PC-9 (cell line): Measurements from ENCODE around the gene STAT5B. TPM values are rescaled to one million over a fixed set of nuclear protein-coding genes. Genes with fewer than 3 reads are reported as not detected.

Experiments
- BruUV-seq: library from RNA; stranded (reverse); fragments of 400-500 nt; replicated peaks from 2 replicates; lab custom pipeline; 2021; lab: Mats Ljungman, UMichigan
- CTCF ChIA-PET: fragments of 300-600 bp; sonication (Branson Sonifier 250); formaldehyde crosslinking; loops from one replicate; lab custom pipeline; 2022; ENCODE audit warnings: antibody characterized with exemption; lab: Charles Lee
- POLR2A ChIA-PET: fragments of 300-600 bp; sonication (Branson Sonifier 250); formaldehyde crosslinking; loops from one replicate; lab custom pipeline; 2022; ENCODE audit warnings: antibody characterized with exemption; ENCODE audit not compliant: unreplicated experiment; lab: Charles Lee
- DNase-seq, 2 experiments: peaks; one replicate each; pipeline versions ENCODE4 v3.0.0 to v3.0.0-alpha.2; 2015 to 2022; ENCODE audit warnings: mixed read lengths in 1 of 2
- H2AFZ ChIP-seq: fragments of 200-600 bp; sonication (generic); 2 replicates; pipeline ENCODE4 v1.8.1; 2017; ENCODE audit warnings: antibody characterized with exemption
- H3F3A ChIP-seq: fragments of 200-600 bp; sonication (generic); 2 replicates; pipeline ENCODE4 v1.8.1; 2017; ENCODE audit warnings: antibody characterized with exemption, mild to moderate bottlenecking, low read depth; ENCODE audit not compliant: insufficient read depth
- H3K27ac ChIP-seq: fragments of 200-600 bp; sonication (generic); 2 replicates; pipeline ENCODE4 v1.6.1; 2016; ENCODE audit warnings: mixed run types
- H3K27me3 ChIP-seq: fragments of 200-600 bp; sonication (generic); 2 replicates; pipeline ENCODE4 v1.6.1; 2016; ENCODE audit warnings: low read depth, mixed run types; ENCODE audit not compliant: insufficient read depth
- H3K36me3 ChIP-seq: fragments of 200-600 bp; sonication (generic); 2 replicates; pipeline ENCODE4 v1.6.1; 2016; ENCODE audit warnings: low read depth, mixed run types
- H3K4me1 ChIP-seq: fragments of 200-600 bp; sonication (generic); replicated peaks from 2 replicates; pipeline ENCODE4 v1.6.1; 2016; ENCODE audit warnings: mixed run types; ENCODE audit not compliant: insufficient read depth
- H3K4me2 ChIP-seq: fragments of 200-600 bp; sonication (generic); 2 replicates; pipeline ENCODE4 v1.6.1; 2017; ENCODE audit warnings: mixed run types
- H3K4me3 ChIP-seq: fragments of 200-600 bp; sonication (generic); 2 replicates; pipeline ENCODE4 v1.6.1; 2016; ENCODE audit warnings: mixed run types
- H3K79me2 ChIP-seq: fragments of 200-600 bp; sonication (generic); 2 replicates; pipeline ENCODE4 v1.6.1; 2017; ENCODE audit warnings: low read depth, mixed run types
- H3K9me2 ChIP-seq: fragments of 200-600 bp; sonication (generic); 2 replicates; pipeline ENCODE4 v1.8.1; 2017; ENCODE audit warnings: mild to moderate bottlenecking; ENCODE audit not compliant: insufficient read depth
- H3K9me3 ChIP-seq: fragments of 200-600 bp; sonication (generic); 2 replicates; pipeline ENCODE4 v1.8.1; 2016; ENCODE audit warnings: low read depth; ENCODE audit not compliant: insufficient read depth
- H4K20me1 ChIP-seq: fragments of 200-600 bp; sonication (generic); 2 replicates; pipeline ENCODE4 v1.8.1; 2017; ENCODE audit not compliant: insufficient read depth
- EZH2 ChIP-seq: fragments of 200-600 bp; sonication (generic); IDR thresholded peaks from 2 replicates; pipeline ENCODE4 v1.8.0; 2017; ENCODE audit warnings: antibody characterized with exemption, low read depth
- intact Hi-C: fragments of 100-400 bp; cut with micrococcal nuclease; formaldehyde crosslinking; loops from one replicate; pipeline ENCODE4 v1.10.0; 2022; ENCODE audit not compliant: unreplicated experiment
- total RNA-seq: library from RNA; stranded (reverse); gene quantifications from 2 replicates; pipeline ENCODE4 v1.2.3, GENCODE V29; 2021
- TF ChIP-seq, protein P1 (sequence below): fragments of 200-600 bp; sonication (generic); conservative IDR thresholded peaks from 2 replicates; pipeline ENCODE4 v1.6.1; 2017; ENCODE audit warnings: mixed run types, antibody characterized with exemption, mild to moderate bottlenecking, moderate library complexity

STAT5B gene
- total RNA-seq, 1 experiment from 2014 or later: 19.5 TPM

DNA sequence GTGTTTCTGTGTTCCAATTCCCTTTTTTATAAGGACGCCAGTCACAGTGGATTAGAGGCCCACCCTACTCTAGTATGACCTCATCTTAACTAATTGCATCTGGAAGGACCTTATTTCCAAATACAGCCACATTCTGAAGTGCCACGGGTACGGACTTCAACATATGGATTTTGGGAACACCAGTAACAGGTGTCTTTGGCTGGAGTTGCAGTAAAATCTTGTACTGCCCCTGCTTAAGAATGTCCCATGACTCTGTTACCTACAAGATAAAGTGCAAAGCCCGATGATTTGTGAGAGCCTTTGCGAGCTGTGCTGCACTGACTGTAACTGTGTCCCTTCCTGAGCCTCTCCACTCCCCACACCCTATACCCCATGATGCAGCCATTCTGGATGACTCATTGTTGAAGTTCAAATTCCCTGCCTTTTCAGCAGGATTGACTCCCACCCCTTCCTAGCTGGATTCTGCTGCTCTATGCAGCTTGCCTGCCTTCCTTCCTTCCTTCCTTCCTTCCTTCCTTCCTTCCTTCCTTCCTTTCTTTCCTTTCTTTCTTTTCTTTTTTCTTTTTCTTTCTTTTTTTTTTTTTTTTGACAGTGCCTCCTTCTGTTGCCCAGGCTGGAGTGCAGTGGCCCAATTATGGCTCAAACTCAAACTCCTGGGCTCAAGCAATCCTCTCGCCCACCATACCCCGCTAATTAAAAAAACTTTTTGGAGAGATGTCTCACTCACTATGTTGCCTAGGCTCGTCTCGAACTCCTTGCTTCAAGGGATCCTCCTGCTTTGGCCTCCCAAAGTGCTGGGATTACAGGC is 93.1 kb downstream of the STAT5B start:
- H3F3A ChIP-seq: peaks cover 19% of the 10 kb centered on the region; the same call in 1 of the 2 replicates
- no peaks in the 10 kb centered on the region for H3K79me2 ChIP-seq
- no peaks in the 10 kb centered on the region for H3K9me3 ChIP-seq
- H2AFZ ChIP-seq: no peak overlapping the region
- no peak overlapping the region for H3K4me3 ChIP-seq
- DNase-seq: no peak
- no peak for TF ChIP-seq EZH2
- TF ChIP-seq, protein P1, sequence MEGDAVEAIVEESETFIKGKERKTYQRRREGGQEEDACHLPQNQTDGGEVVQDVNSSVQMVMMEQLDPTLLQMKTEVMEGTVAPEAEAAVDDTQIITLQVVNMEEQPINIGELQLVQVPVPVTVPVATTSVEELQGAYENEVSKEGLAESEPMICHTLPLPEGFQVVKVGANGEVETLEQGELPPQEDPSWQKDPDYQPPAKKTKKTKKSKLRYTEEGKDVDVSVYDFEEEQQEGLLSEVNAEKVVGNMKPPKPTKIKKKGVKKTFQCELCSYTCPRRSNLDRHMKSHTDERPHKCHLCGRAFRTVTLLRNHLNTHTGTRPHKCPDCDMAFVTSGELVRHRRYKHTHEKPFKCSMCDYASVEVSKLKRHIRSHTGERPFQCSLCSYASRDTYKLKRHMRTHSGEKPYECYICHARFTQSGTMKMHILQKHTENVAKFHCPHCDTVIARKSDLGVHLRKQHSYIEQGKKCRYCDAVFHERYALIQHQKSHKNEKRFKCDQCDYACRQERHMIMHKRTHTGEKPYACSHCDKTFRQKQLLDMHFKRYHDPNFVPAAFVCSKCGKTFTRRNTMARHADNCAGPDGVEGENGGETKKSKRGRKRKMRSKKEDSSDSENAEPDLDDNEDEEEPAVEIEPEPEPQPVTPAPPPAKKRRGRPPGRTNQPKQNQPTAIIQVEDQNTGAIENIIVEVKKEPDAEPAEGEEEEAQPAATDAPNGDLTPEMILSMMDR: no peak
- H3K27ac ChIP-seq: no peak overlapping the region
- POLR2A ChIA-PET: interaction anchor here (0.6 kb wide), 1 partner anchor 705 kb away, joined by 4 read pairs; no protein-coding TSS in a partner anchor
- peaks cover 19% of the 10 kb centered on the region; the same call in 1 of the 2 replicates for H3K4me1 ChIP-seq
- H3K9me2 ChIP-seq: no peaks in the 10 kb centered on the region
- intact Hi-C loops: no loop called here
- peaks cover 17% of the 10 kb centered on the region for H3K27me3 ChIP-seq
- CTCF ChIA-PET: interaction anchor here (0.6 kb wide), 1 partner anchor 11 kb away, joined by 11 read pairs; no protein-coding TSS in a partner anchor
- no peaks in the 10 kb centered on the region for H3K36me3 ChIP-seq
- no TSS peak for BruUV-seq
- H3K4me2 ChIP-seq: no peak overlapping the region
- no peaks in the 10 kb centered on the region for H4K20me1 ChIP-seq

- ChIA-PET POLR2A (no interaction called here), CTCF (interaction anchor here (0.6 kb wide), 1 partner anchor 75 kb away, joined by 10 read pairs; no protein-coding TSS in a partner anchor)
- Histone ChIP-seq H4K20me1 (no peaks in the 10 kb centered on the region), H3K79me2 (no peaks in the 10 kb centered on the region), H3K9me3 (no peaks in the 10 kb centered on the region), H2AFZ (no peak overlapping the region), H3K27me3 (peaks cover 22% of the 10 kb centered on the region), H3K36me3 (no peaks in the 10 kb centered on the region), H3K4me1 (peaks cover 19% of the 10 kb centered on the region; the same call in 1 of the 2 replicates), H3K4me3 (no peak overlapping the region), H3K9me2 (no peaks in the 10 kb centered on the region), H3F3A (peaks cover 19% of the 10 kb centered on the region; the same call in 1 of the 2 replicates), H3K4me2 (no peak overlapping the region), H3K27ac (no peak overlapping the region)
- BruUV-seq: no TSS peak
- no peak for DNase-seq
- intact Hi-C loops: no loop called here
- TF ChIP-seq, protein P1: no peak
- TF ChIP-seq EZH2: no peak
Measured at GRCh38 chr17:42181851-42182207, 94.4 kb downstream of the STAT5B start.

GRCh38 chr17:42180922-42181850 is 95.0 kb downstream of the STAT5B start, which contains the start of gene KCNH4:
Gene KCNH4, minus strand, starts transcription at chr17:42181142. Its CDS starts 197 bp downstream, at chr17:42180945.
- Histone ChIP-seq H3K4me2 (no peak within 1 kb of the TSS), H3K9me2 (no peaks in the 10 kb centered on the region), H2AFZ (no peak within 1 kb of the TSS), H3K36me3 (no peaks in the 10 kb centered on the region), H3K4me3 (no peak within 1 kb of the TSS), H3K79me2 (no peaks in the 10 kb centered on the region), H3K4me1 (peaks cover 19% of the 10 kb centered on the region; the same call in 1 of the 2 replicates), H4K20me1 (no peaks in the 10 kb centered on the region), H3K27me3 (peaks cover 22% of the 10 kb centered on the region), H3F3A (peaks cover 19% of the 10 kb centered on the region; the same call in 1 of the 2 replicates), H3K27ac (no peak within 1 kb of the TSS), H3K9me3 (no peaks in the 10 kb centered on the region)
- CTCF ChIA-PET: interaction anchor here (0.6 kb wide), 1 partner anchor 75 kb away, joined by 10 read pairs; no protein-coding TSS in a partner anchor
- POLR2A ChIA-PET: no interaction called here
- intact Hi-C loops: no loop called here
- no peak for DNase-seq
- BruUV-seq: no TSS peak
- no peak for TF ChIP-seq EZH2
- TF ChIP-seq, protein P1: no peak
